Muscle layer of colon (tissue), 2 donors: Measurements from ENCODE around the gene GNAQ.
"Not testable (repeated sequence)": the region's sequence is repeated elsewhere in the genome, so short reads cannot be mapped to it uniquely, and the experiment has no call there.

ENCODE experiments used
- H3K27ac ChIP-seq: one replicate; pipeline ENCODE4 v1.7.0; 2013; ENCODE audit warnings: low read depth, mild to moderate bottlenecking, low read length, moderate library complexity
- H3K27me3 ChIP-seq, 2 donors: one replicate each; pipeline ENCODE4 v1.7.0; 2013; ENCODE audit warnings: low read length in 2 of 2, mild to moderate bottlenecking in 2 of 2; ENCODE audit not compliant: insufficient read depth in 2 of 2, control insufficient read depth in 1 of 2
- H3K36me3 ChIP-seq: one replicate; pipeline ENCODE4 v1.7.0; 2013; ENCODE audit warnings: mild to moderate bottlenecking, low read length; ENCODE audit not compliant: insufficient read depth
- H3K4me1 ChIP-seq: one replicate; pipeline ENCODE4 v1.7.0; 2013; ENCODE audit warnings: mild to moderate bottlenecking, low read length; ENCODE audit not compliant: insufficient read depth
- H3K4me3 ChIP-seq, 2 donors: one replicate each; pipeline ENCODE4 v1.7.0; 2013; ENCODE audit warnings: low read length in 2 of 2, low read depth in 1 of 2, mild to moderate bottlenecking in 1 of 2, moderate library complexity in 1 of 2
- H3K9ac ChIP-seq: one replicate; pipeline ENCODE4 v1.7.0; 2013; ENCODE audit warnings: low read length
- H3K9me3 ChIP-seq: one replicate; pipeline ENCODE4 v1.7.0; 2013; ENCODE audit warnings: mild to moderate bottlenecking, low read length
- donor health status: abdominal sarcoma.
- donor health status: Adenocarcinoma of cecum.

Gene GNAQ

DNA sequence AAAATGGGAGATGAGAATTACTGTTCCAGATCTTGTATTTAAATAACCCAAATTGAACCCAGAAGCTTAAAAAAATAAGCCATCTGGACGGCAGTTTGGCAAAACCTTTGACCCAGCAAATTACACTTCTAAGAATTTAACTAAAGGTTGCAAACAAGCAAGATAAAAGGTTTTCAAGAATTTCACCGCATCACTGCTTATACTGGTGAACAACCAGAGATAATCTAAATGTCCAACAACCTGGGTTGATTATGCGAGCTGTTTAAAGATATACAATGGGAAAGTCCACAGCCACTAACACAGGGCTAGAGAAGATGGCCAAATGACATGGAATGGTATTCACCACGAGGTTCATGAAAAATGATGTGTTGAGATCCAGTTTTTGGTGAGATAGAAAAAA is 149.3 kb downstream of the GNAQ start:
- Histone ChIP-seq H3K9me3 (no peaks in the 10 kb centered on the region), H3K27ac (no peak overlapping the region)

DNA sequence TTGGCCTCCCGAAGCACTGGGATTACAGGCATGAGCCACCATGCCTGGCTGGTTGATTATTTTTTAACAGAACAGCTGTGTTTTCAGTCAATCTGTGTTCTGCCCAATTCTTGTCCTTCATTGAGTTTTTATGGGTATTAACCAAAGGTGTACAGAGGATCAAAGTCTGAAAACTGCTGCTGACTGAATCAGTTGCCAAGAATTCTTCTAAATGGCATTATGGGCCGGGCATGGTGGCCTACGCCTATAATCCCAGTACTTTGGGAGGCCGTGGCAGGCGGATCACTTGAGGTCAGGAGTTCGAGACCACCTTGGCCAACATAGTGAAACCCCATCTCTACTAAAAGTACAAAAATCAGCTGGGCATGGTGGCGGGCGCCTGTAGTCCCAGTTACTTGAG is 150.0 kb downstream of the GNAQ start:
- not testable (repeated sequence) for H3K27ac ChIP-seq, H3K9ac ChIP-seq, H3K27me3 ChIP-seq, H3K36me3 ChIP-seq, H3K9me3 ChIP-seq, H3K4me3 ChIP-seq
- peaks cover 35% of the 10 kb centered on the region for H3K4me1 ChIP-seq

More for the DNA sequence above, 149.3 kb downstream of the GNAQ start:
- Histone ChIP-seq H3K36me3 (no peaks in the 10 kb centered on the region), H3K4me1 (peaks cover 29% of the 10 kb centered on the region), H3K9ac (no peak overlapping the region), H3K27me3 (no peaks in the 10 kb centered on the region), H3K4me3 (no peak overlapping the region)

- H3K4me3 ChIP-seq, result no peak overlapping the region
- H3K4me1 ChIP-seq, result peaks cover 40% of the 10 kb centered on the region
- no peak overlapping the region for H3K27ac ChIP-seq
- no peaks in the 10 kb centered on the region for H3K36me3 ChIP-seq
- no peak overlapping the region for H3K9ac ChIP-seq
- no peaks in the 10 kb centered on the region for H3K27me3 ChIP-seq
- no peaks in the 10 kb centered on the region for H3K9me3 ChIP-seq
Observed at GRCh38 chr9:77881111-77881510, 150.5 kb downstream of the GNAQ start.

DNA sequence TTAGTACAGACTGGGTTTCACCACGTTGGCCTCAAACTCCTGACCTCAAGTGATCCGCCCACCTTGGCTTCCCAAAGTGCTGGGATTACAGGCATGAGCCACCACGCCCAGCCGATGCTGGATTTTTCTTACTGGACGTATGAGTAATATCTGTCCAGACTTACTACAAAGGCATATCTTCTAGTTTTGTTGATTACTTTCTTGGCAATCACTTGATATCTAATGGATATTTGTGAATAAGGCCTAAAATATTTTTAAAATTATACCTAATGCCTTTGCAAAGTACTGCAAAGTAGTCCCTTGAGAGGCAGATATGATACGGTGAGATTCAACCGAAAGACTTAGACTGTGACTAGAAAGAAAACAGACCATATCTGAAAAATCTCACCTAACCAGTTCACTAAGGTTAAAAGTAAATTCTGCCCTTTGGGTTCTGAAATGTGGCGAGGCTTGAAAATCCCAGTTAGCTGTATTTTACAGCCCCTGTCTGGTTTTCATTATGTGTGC is 152.1 kb downstream of the GNAQ start:
- Histone ChIP-seq H3K27me3 (no peaks in the 10 kb centered on the region), H3K4me3 (no peak overlapping the region), H3K27ac (no peak overlapping the region), H3K4me1 (peaks cover 31% of the 10 kb centered on the region), H3K36me3 (no peaks in the 10 kb centered on the region), H3K9ac (no peak overlapping the region), H3K9me3 (no peaks in the 10 kb centered on the region)

DNA sequence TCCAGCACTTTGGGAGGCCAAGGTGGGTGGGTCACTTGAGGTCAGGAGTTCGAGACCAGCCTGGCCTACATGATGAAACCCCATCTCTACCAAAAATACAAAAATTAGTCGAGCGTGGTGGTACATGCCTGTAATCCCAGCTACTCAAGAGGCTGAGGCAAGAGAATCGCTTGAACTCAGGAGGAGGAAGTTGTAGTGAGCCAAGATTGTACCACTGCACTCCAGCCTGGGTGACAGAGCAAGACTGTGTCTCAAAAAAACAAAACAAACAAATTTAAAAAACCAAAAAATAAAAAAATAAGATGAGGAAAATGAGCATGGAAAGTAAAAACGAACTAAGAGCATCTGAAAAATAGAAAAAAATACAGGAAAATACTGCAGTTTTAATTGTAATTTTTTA is 152.8 kb downstream of the GNAQ start:
- H3K27ac ChIP-seq, H3K36me3 ChIP-seq, H3K4me3 ChIP-seq, H3K9ac ChIP-seq, H3K9me3 ChIP-seq, H3K27me3 ChIP-seq: not testable (repeated sequence)
- H3K4me1 ChIP-seq, result peaks cover 25% of the 10 kb centered on the region

GRCh38 chr9:77877976-77878375 is 153.6 kb downstream of the GNAQ start:
- H3K4me1 ChIP-seq, result peaks cover 22% of the 10 kb centered on the region
- H3K9me3 ChIP-seq, result no peaks in the 10 kb centered on the region
- no peak overlapping the region for H3K27ac ChIP-seq
- H3K27me3 ChIP-seq, result no peaks in the 10 kb centered on the region
- no peaks in the 10 kb centered on the region for H3K36me3 ChIP-seq
- H3K4me3 ChIP-seq, result no peak overlapping the region
- H3K9ac ChIP-seq, result no peak overlapping the region

DNA sequence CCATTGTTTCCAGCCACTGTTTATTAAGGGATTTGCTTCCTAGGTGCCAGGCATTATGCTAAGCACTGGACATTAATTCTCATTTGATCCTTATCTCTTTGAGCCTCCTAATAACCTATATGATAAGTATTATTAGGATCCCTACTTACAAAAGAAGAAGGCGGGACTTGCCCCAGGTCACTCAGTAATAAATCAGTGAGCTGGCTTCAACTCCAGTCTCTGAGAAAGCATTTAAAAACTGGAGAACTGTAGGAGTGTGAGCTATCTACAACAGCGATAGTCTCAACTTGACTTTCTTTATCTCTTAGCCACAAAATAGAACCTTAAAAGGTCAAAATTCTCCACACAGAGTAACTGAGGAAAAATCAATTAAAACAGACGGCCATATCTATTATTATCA is 155.0 kb downstream of the GNAQ start:
- Histone ChIP-seq H3K27ac (no peak overlapping the region), H3K27me3 (no peaks in the 10 kb centered on the region), H3K9me3 (no peaks in the 10 kb centered on the region), H3K9ac (no peak overlapping the region), H3K36me3 (no peaks in the 10 kb centered on the region), H3K4me1 (peaks cover 23% of the 10 kb centered on the region), H3K4me3 (no peak overlapping the region)

DNA sequence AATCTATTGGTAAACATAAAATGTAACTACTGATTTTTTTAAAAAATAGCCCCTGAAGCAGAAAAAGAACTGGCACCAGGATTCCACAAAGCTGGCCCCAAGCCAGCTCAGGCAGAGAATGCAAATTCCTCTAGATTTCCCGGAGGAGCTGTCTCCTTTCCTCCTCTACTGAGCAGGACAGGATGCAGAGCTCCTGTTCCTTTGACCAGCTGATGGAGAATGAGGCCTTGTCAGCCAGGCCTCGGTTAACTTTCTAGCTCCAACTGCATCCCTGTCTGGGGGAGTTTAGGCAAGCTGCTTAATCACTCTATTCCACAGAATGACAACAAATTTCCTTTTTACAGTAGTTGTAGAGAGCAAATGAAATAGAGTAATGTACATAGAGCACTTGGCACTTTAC is 155.5 kb downstream of the GNAQ start:
- no peaks in the 10 kb centered on the region for H3K9me3 ChIP-seq
- H3K4me1 ChIP-seq, result peaks cover 23% of the 10 kb centered on the region

GRCh38 chr9:77872863-77873262 is 158.7 kb downstream of the GNAQ start:
- Histone ChIP-seq H3K27me3 (no peaks in the 10 kb centered on the region), H3K9me3 (no peaks in the 10 kb centered on the region), H3K4me1 (peaks cover 23% of the 10 kb centered on the region), H3K36me3 (no peaks in the 10 kb centered on the region), H3K4me3 (no peak overlapping the region), H3K9ac (no peak overlapping the region), H3K27ac (no peak overlapping the region)

More for the DNA sequence above, 155.5 kb downstream of the GNAQ start:
- no peak overlapping the region for H3K27ac ChIP-seq
- H3K36me3 ChIP-seq, result no peaks in the 10 kb centered on the region
- no peaks in the 10 kb centered on the region for H3K27me3 ChIP-seq
- H3K9ac ChIP-seq, result no peak overlapping the region
- no peak overlapping the region for H3K4me3 ChIP-seq

GRCh38 chr9:77872177-77872576 is 159.4 kb downstream of the GNAQ start:
- Histone ChIP-seq H3K27ac (no peak overlapping the region), H3K4me3 (no peak overlapping the region), H3K27me3 (no peaks in the 10 kb centered on the region), H3K36me3 (no peaks in the 10 kb centered on the region), H3K9ac (no peak overlapping the region), H3K9me3 (no peaks in the 10 kb centered on the region), H3K4me1 (peaks cover 23% of the 10 kb centered on the region)

DNA sequence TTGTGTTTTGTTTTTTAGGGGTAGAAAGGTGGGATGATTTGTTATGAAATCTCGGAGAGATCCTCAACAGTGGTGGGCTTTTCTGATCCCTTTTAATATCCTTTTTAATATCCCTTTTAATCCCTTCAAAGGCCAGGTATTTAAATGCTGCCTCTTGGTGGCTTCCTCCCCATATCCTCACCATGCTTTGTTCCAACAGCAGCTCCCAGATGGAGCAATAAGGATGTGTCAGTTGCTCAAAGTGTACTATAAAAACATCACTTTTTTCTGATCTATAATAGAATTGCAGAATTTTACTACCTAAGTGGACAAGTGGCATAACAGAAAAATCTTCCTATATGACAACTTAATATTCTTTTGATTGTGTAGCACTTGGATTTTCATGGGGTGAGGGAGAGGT is 160.1 kb downstream of the GNAQ start:
- Histone ChIP-seq H3K9ac (no peak overlapping the region), H3K9me3 (no peaks in the 10 kb centered on the region), H3K27ac (no peak overlapping the region), H3K4me1 (peaks cover 16% of the 10 kb centered on the region), H3K27me3 (no peaks in the 10 kb centered on the region), H3K4me3 (no peak overlapping the region), H3K36me3 (no peaks in the 10 kb centered on the region)

GRCh38 chr9:77866878-77867277 is 164.7 kb downstream of the GNAQ start:
- H3K9me3 ChIP-seq, result no peaks in the 10 kb centered on the region
- H3K36me3 ChIP-seq, result no peaks in the 10 kb centered on the region
- no peak overlapping the region for H3K4me3 ChIP-seq
- no peaks in the 10 kb centered on the region for H3K27me3 ChIP-seq
- no peak overlapping the region for H3K27ac ChIP-seq
- H3K9ac ChIP-seq, result no peak overlapping the region
- H3K4me1 ChIP-seq, result no peaks in the 10 kb centered on the region
